GM23338 (cell line): ENCODE measurements around the gene AFF2. TPM values are rescaled to one million over a fixed set of nuclear protein-coding genes. Genes with fewer than 3 reads are reported as not detected.

Source experiments
- ATAC-seq: fragments of 200-7000 bp; cut with Tn5 transposase; 3 replicates; pipeline ENCODE4 v1.9.1; 2020
- DNase-seq: peaks from one replicate; pipeline ENCODE4 v3.0.0-alpha.2; 2015; ENCODE audit warnings: low spot score
- H2AFZ ChIP-seq: fragments of 200-600 bp; sonication (generic); 2 replicates; pipeline ENCODE4 v1.8.0; 2016; ENCODE audit warnings: antibody characterized with exemption, mild to moderate bottlenecking, moderate library complexity
- H3F3A ChIP-seq: fragments of 200-600 bp; sonication (generic); replicated peaks from 2 replicates; pipeline ENCODE4 v1.8.0; 2017; ENCODE audit warnings: antibody characterized with exemption, mixed run types, low read depth
- H3K27ac ChIP-seq: fragments of 200-600 bp; sonication (generic); 2 replicates; pipeline ENCODE4 v1.6.1; 2016; ENCODE audit warnings: low read depth
- H3K27me3 ChIP-seq: fragments of 200-600 bp; sonication (generic); 2 replicates; pipeline ENCODE4 v1.8.0; 2016; ENCODE audit warnings: mild to moderate bottlenecking, mixed run types, moderate library complexity; ENCODE audit not compliant: insufficient read depth
- H3K36me3 ChIP-seq: fragments of 200-600 bp; sonication (generic); 2 replicates; pipeline ENCODE4 v1.8.0; 2016; ENCODE audit warnings: mild to moderate bottlenecking; ENCODE audit not compliant: insufficient read depth
- H3K4me1 ChIP-seq: fragments of 200-600 bp; sonication (generic); 2 replicates; pipeline ENCODE4 v1.8.0; 2016; ENCODE audit warnings: mild to moderate bottlenecking, moderate library complexity; ENCODE audit not compliant: insufficient read depth
- H3K4me2 ChIP-seq: fragments of 200-600 bp; sonication (generic); 2 replicates; pipeline ENCODE4 v1.7.1; 2017; ENCODE audit warnings: mixed run types
- H3K4me3 ChIP-seq: fragments of 200-600 bp; sonication (generic); 2 replicates; pipeline ENCODE4 v1.6.1; 2016; ENCODE audit warnings: mixed run types
- H3K79me2 ChIP-seq: fragments of 200-600 bp; sonication (generic); replicated peaks from 2 replicates; pipeline ENCODE4 v1.8.0; 2017; ENCODE audit warnings: mild to moderate bottlenecking; ENCODE audit not compliant: insufficient read depth
- H3K9me2 ChIP-seq: fragments of 200-600 bp; sonication (generic); 2 replicates; pipeline ENCODE4 v1.8.0; 2017; ENCODE audit not compliant: insufficient read depth
- H4K20me1 ChIP-seq: fragments of 200-600 bp; sonication (generic); replicated peaks from 2 replicates; pipeline ENCODE4 v1.8.0; 2017; ENCODE audit warnings: mild to moderate bottlenecking; ENCODE audit not compliant: insufficient read depth
- H3K27ac Mint-ChIP-seq: 2 replicates; pipeline ENCODE4 v1.8.0; 2020; ENCODE audit warnings: inconsistent platforms, mild to moderate bottlenecking, moderate library complexity, mixed read lengths
- H3K27me3 Mint-ChIP-seq: 3 replicates; pipeline ENCODE4 v1.8.0; 2022; ENCODE audit warnings: low read depth, mild to moderate bottlenecking, moderate library complexity, mixed read lengths, inconsistent platforms; ENCODE audit not compliant: insufficient read depth, poor library complexity
- H3K36me3 Mint-ChIP-seq: 3 replicates; pipeline ENCODE4 v1.8.0; 2021; ENCODE audit warnings: low read depth, mild to moderate bottlenecking, inconsistent platforms, moderate library complexity, mixed read lengths
- H3K4me1 Mint-ChIP-seq: 3 replicates; pipeline ENCODE4 v1.8.0; 2020; ENCODE audit warnings: mild to moderate bottlenecking, inconsistent platforms, mixed read lengths
- H3K4me3 Mint-ChIP-seq: 3 replicates; pipeline ENCODE4 v1.8.0; 2021; ENCODE audit warnings: moderate library complexity, mild to moderate bottlenecking, inconsistent platforms, mixed read lengths
- H3K9me3 Mint-ChIP-seq: 3 replicates; pipeline ENCODE4 v1.8.0; 2020; ENCODE audit warnings: moderate library complexity, mild to moderate bottlenecking, inconsistent platforms, mixed read lengths
- CREB1 ChIP-seq: fragments of 250-450 bp; sonication (Bioruptor Pico); IDR thresholded peaks from 2 replicates; pipeline ENCODE4 v1.5.0; 2020; ENCODE audit warnings: low read depth, mild to moderate bottlenecking, moderate library complexity
- CTCF ChIP-seq, 2 experiments: fragments of 200-600 bp in 1 of 2; sonication (generic) in 1 of 2; conservative IDR thresholded peaks; 2 replicates each; pipeline versions ENCODE4 v1.5.1 to v1.6.1; 2016 to 2017; ENCODE audit warnings: antibody characterized with exemption in 2 of 2, low read depth in 2 of 2, mild to moderate bottlenecking in 2 of 2, moderate library complexity in 1 of 2
- EZH2 ChIP-seq: fragments of 200-600 bp; sonication (generic); IDR thresholded peaks from one replicate; pipeline ENCODE4 v1.8.0; 2017; ENCODE audit warnings: antibody characterized with exemption, mild to moderate bottlenecking, low read depth; ENCODE audit not compliant: unreplicated experiment
- EZH2phosphoT487 ChIP-seq: fragments of 200-600 bp; sonication (generic); IDR thresholded peaks from one replicate; pipeline ENCODE4 v1.8.1; 2018; ENCODE audit warnings: antibody characterized with exemption; ENCODE audit not compliant: unreplicated experiment
- NANOG ChIP-seq: IDR thresholded peaks from 2 replicates; pipeline ENCODE4 v1.6.1; 2016; ENCODE audit warnings: antibody characterized with exemption, borderline replicate concordance
- POLR2AphosphoS5 ChIP-seq: IDR thresholded peaks from 2 replicates; pipeline ENCODE4 v1.6.1; 2016; ENCODE audit warnings: antibody characterized with exemption, low read depth
- STAT1 ChIP-seq: IDR thresholded peaks from one replicate; pipeline ENCODE4 v1.6.1; 2016; ENCODE audit warnings: antibody characterized with exemption; ENCODE audit not compliant: unreplicated experiment
- ZNF114 ChIP-seq: fragments of 250-450 bp; sonication (Bioruptor Pico); IDR thresholded peaks from 2 replicates; pipeline ENCODE4 v1.5.0; 2020; ENCODE audit warnings: mild to moderate bottlenecking, moderate library complexity
- ZNF331 ChIP-seq: fragments of 250-450 bp; sonication (Bioruptor Pico); IDR thresholded peaks from 2 replicates; pipeline ENCODE4 v1.5.0; 2020; ENCODE audit warnings: low read depth, mild to moderate bottlenecking, moderate library complexity
- ZNF462 ChIP-seq: fragments of 250-450 bp; sonication (Bioruptor Pico); IDR thresholded peaks from 2 replicates; pipeline ENCODE4 v1.5.0; 2020; ENCODE audit warnings: mild to moderate bottlenecking, moderate library complexity
- polyA plus RNA-seq: library from polyadenylated mRNA; unstranded; fragments of >200 nt; fragmentation: Nextera tagmentation; extraction: Ambion mirVana; gene quantifications from 2 replicates; pipeline ENCODE4 v1.2.1, GENCODE V29; 2016
- total RNA-seq: library from RNA; depleted of rRNA; stranded (reverse); fragments of >200 nt; shearing (Covaris generic); gene quantifications from 2 replicates; pipeline ENCODE4 v1.2.3, GENCODE V29; 2014
- TF ChIP-seq, protein P1 (sequence below): IDR thresholded peaks from one replicate; pipeline ENCODE4 v1.6.1; 2018; ENCODE audit warnings: antibody characterized with exemption; ENCODE audit not compliant: unreplicated experiment

The AFF2 gene
- total and polyA plus RNA-seq, 2 experiments from 2014 or later, result 1.6 to 5.8 TPM

DNA sequence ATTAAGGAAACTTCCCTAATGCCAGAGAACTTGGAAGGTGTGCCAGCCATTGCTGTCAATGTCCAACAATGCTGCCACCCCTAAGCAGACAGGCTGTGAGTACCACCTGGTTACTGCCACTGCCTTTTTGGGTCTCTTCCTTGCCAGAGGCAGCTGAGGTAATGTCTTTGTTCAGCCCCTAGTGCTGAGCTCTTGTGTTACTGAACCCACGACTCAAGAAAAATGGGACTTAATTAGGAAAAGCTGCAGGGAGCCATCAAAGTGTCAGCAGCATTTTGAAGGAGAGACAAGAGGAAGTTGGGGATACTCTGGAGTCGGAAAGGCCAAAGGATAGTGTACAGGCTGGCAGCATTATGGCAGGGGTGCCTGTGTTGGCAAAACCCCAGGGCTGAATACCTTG is 283.7 kb downstream of the AFF2 start:
- no peaks in the 10 kb centered on the region for H3K79me2 ChIP-seq
- no peaks in the 10 kb centered on the region for H4K20me1 ChIP-seq
- H3K27me3 ChIP-seq, result no peaks in the 10 kb centered on the region
- H3K4me3 ChIP-seq, result no peak overlapping the region
- Mint-ChIP-seq H3K27ac (no peak overlapping the region), H3K36me3 (no peaks in the 10 kb centered on the region), H3K9me3 (no peaks in the 10 kb centered on the region), H3K4me1 (peaks cover 16% of the 10 kb centered on the region), H3K4me3 (no peak overlapping the region), H3K27me3 (no peaks in the 10 kb centered on the region)
- H2AFZ ChIP-seq, result no peak overlapping the region
- no peak overlapping the region for H3K27ac ChIP-seq
- no peaks in the 10 kb centered on the region for H3F3A ChIP-seq
- no peaks in the 10 kb centered on the region; the same call in 1 of the 2 replicates for H3K4me1 ChIP-seq
- DNase-seq (no peak), ATAC-seq (peak; percentile 52; the same call in 2 of the 3 replicates)
- no peaks in the 10 kb centered on the region for H3K9me2 ChIP-seq
- no peak overlapping the region for H3K4me2 ChIP-seq
- no peaks in the 10 kb centered on the region for H3K36me3 ChIP-seq
- TF ChIP-seq ZNF331 (CRISPR knock-in tag) (no peak), ZNF114 (no peak), CREB1 (no peak), POLR2AphosphoS5 (no peak), EZH2 (no peak), CTCF (conservative IDR thresholded peaks at IDR 0.05; ENCODE audit: low read depth in 2 of 2) (no peak), EZH2phosphoT487 (no peak), ZNF462 (CRISPR knock-in tag) (no peak), STAT1 (no peak), NANOG (no peak)
- TF ChIP-seq, protein P1, sequence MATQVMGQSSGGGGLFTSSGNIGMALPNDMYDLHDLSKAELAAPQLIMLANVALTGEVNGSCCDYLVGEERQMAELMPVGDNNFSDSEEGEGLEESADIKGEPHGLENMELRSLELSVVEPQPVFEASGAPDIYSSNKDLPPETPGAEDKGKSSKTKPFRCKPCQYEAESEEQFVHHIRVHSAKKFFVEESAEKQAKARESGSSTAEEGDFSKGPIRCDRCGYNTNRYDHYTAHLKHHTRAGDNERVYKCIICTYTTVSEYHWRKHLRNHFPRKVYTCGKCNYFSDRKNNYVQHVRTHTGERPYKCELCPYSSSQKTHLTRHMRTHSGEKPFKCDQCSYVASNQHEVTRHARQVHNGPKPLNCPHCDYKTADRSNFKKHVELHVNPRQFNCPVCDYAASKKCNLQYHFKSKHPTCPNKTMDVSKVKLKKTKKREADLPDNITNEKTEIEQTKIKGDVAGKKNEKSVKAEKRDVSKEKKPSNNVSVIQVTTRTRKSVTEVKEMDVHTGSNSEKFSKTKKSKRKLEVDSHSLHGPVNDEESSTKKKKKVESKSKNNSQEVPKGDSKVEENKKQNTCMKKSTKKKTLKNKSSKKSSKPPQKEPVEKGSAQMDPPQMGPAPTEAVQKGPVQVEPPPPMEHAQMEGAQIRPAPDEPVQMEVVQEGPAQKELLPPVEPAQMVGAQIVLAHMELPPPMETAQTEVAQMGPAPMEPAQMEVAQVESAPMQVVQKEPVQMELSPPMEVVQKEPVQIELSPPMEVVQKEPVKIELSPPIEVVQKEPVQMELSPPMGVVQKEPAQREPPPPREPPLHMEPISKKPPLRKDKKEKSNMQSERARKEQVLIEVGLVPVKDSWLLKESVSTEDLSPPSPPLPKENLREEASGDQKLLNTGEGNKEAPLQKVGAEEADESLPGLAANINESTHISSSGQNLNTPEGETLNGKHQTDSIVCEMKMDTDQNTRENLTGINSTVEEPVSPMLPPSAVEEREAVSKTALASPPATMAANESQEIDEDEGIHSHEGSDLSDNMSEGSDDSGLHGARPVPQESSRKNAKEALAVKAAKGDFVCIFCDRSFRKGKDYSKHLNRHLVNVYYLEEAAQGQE, result no peak
